Left lobe of liver (tissue), 2 donors: ENCODE measurements around the gene MACF1. TPM values are rescaled to one million over a fixed set of nuclear protein-coding genes. Genes with fewer than 3 reads are reported as not detected.
"Not testable (repeated sequence)": the region's sequence is repeated elsewhere in the genome, so short reads cannot be mapped to it uniquely, and the experiment has no call there.

Source experiments
- ATAC-seq: fragments of 200-7000 bp; cut with Tn5 transposase; one replicate; pipeline ENCODE4 v1.9.1; 2020; ENCODE audit warnings: mild to moderate bottlenecking, moderate library complexity
- DNase-seq: peaks from one replicate; pipeline ENCODE4 v3.0.0-alpha.2; 2020; ENCODE audit warnings: low spot score
- total RNA-seq: library from RNA; stranded (reverse); gene quantifications from one replicate; pipeline ENCODE4 v1.2.1, GENCODE V29; 2021
- donor health status: DM: no; HTN: no; CAD: no; lungs with moderate emphysema.
- donor health status: DM: no; HTN: yes; CAD: no.

Gene MACF1
- total RNA-seq, 1 donor from 2014 or later, result 89.9 TPM

- not testable (repeated sequence) for DNase-seq, ATAC-seq
Observed at GRCh38 chr1:39504436-39504835, 299.9 kb downstream of the MACF1 start.

DNA sequence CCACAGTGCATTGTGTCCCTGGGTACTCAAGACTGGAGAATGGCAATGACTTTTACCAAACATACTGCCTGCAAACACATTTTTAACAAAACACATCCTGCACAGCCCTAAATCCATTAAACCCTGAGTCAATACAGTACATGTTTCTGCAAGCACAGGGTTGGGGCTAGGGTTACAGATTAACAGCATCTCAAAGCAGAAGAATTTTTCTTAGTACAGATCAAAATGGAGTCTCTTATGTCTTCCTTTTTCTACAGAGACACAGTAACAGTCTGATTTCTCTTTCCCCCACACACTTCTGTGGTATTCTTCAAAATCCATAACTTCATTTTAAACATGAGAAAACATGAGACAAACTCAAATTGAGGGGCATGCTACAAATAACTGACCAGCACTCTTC, 300.8 kb downstream of the MACF1 start:
- no peak for ATAC-seq
- no peak for DNase-seq

DNA sequence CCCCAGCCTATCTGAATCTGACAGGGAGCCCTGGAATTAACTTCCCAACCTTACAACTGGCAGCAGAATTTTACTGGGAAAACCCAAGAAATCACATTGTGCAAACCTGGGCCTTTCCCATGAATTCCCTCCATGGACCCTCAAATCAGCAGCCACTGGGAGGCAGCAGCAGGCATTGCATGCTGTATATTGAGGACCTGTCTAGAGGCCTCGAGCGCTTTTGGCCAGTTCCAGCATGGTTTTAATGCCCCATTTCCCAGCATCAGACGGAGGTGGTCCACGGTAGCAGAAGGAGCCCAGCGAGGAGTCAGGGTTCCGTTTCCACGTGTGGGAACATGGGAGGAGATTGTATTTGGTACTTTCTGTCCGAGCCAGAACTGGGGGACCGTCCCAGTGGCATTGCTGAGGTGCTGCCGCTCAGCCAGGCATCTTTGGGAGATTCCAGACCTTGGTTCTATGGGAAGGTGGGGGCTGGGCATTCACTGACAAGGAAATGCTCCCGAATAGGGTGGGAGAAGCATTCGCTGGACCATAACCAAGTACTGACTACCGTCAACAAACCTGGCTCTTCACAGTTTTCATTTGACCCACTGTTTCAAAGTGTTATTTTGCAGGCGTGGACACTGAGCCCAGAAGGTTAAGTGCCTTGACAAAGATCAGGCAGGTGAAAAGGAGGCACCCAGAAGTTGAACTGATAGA, 302.9 kb downstream of the MACF1 start:
- DNase-seq (no peak), ATAC-seq (peak; percentile 33)

DNA sequence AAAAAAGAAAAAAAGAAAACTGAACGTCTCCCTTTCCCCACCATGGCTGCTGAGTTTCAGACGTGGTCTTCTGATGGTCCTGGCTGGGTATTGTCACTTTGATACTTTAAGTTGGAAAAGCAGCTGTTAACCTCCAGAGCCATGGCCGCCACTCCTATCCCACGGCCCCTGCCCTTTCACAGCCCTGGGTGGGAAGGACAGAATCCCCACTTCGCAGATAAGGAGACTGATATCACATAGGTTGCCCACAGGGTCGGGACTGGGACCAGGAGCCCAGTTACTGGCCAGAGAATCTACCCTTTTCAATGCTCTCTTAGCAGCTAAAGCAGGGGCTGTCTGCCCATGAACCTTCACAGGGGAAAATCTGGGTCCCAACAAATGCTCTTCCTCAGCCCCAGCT, 303.8 kb downstream of the MACF1 start:
- no peak for DNase-seq

DNA sequence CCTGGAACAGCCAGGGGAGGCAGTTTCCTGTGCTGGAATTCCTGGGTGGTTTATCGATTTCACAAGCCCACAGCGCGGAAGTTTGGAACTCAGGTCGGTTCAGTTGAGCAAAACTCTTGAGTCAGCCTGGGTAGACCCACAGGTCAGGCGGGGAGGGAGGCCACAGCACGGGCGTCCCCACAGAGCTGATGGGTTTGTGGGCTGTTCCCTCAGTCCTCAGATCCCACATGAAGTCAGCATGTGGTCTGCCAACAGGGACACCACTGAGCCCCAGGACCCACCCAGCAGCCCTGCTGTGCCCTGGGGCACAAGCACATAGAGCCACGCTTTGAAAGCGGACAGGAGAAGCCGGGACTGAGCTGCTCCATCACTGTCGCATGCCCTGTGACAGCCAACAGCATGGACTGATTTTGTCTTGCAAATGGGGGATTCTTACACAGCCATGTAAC, 304.4 kb downstream of the MACF1 start:
- ATAC-seq (peak; percentile 11), DNase-seq (no peak)

More for the DNA sequence above, 303.8 kb downstream of the MACF1 start:
- no peak for ATAC-seq

DNA sequence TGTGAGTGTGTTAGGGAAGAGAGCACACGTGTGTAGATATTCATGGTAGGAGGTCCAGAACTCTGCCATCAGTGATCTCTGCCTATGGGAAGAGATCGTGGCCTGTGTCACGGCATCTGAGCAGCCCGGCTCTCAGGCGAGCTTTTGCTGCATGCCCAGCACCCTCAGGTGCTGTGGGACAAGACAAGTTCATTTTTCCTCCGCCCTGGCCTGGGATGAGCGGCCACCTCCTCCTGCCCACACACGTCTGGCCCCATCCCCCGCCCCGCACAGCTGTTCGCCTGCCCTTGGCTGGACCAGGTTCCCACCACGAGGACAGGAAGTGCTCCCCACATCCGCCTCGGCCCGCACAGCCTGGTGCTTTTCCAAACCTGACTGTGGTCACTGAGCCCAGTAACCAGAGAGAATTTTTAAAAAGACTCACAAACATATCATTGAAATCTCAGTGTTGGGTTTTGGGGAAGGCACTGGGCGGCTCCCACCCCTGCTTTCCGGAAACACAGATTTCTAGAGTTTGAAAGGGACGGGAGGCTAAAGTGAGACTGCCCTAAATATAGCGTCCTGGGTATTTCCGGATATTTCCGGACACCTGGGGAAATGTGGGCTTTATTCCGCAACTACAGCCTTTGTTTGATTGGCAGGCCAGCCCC, 305.0 kb downstream of the MACF1 start:
- ATAC-seq, result peak; percentile 43
- DNase-seq, result no peak

DNA sequence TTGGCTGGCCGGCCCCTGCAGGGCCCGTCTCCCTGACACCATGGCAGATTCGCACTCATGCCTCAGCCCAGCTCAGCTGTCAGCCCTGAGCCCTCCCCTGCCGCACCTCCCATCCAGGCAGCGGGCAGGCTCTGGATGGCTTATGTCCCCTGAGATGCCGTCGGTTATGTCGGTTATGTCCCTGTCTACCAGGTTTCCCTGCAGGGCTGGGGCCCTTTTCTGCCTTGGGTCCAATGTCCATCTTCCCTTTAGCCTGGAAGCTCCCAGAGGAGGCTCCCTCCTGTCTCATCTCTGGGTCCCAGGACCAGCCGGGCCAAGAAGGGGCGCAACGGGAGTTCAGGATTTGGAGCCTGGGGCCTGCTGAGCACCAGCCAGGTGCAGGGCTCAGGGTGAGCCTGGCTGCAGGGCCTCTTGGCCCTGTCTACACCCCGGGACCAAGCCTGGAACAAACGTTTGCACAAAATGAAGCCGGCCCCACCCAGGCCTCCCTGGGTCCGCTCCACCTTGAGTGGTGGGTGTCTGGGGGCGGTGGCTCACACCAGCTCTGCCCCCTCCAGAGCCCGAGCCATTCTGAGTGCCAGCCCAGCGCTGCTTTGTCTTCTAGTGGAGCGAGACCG, 306.2 kb downstream of the MACF1 start:
- not testable (repeated sequence) for DNase-seq, ATAC-seq

- ATAC-seq, DNase-seq: not testable (repeated sequence)
Observed at GRCh38 chr1:39511477-39511876, 307.0 kb downstream of the MACF1 start.

GRCh38 chr1:39512234-39512847, 307.8 kb downstream of the MACF1 start:
- DNase-seq, ATAC-seq: not testable (repeated sequence)

DNA sequence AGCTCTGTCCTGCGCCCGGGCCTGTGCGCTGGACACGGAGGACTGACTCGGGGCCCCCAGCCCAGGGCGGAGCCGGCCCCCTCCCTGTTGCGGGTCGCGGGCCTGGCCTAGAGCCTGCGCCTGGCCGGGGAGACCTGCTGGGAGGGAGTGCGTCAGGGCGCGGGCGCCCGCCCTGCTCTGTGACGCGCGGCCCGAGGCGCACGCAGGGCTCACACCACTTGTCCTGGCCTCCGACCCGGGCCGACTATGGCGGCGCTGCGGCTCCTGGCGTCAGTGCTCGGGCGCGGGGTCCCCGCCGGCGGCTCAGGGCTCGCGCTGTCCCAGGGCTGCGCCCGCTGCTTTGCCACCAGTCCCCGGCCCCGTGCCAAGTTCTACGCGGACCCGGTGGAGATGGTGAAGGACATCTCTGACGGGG, 310.2 kb downstream of the MACF1 start:
- ATAC-seq, result peak; percentile 61
- DNase-seq, result not testable (repeated sequence)

DNA sequence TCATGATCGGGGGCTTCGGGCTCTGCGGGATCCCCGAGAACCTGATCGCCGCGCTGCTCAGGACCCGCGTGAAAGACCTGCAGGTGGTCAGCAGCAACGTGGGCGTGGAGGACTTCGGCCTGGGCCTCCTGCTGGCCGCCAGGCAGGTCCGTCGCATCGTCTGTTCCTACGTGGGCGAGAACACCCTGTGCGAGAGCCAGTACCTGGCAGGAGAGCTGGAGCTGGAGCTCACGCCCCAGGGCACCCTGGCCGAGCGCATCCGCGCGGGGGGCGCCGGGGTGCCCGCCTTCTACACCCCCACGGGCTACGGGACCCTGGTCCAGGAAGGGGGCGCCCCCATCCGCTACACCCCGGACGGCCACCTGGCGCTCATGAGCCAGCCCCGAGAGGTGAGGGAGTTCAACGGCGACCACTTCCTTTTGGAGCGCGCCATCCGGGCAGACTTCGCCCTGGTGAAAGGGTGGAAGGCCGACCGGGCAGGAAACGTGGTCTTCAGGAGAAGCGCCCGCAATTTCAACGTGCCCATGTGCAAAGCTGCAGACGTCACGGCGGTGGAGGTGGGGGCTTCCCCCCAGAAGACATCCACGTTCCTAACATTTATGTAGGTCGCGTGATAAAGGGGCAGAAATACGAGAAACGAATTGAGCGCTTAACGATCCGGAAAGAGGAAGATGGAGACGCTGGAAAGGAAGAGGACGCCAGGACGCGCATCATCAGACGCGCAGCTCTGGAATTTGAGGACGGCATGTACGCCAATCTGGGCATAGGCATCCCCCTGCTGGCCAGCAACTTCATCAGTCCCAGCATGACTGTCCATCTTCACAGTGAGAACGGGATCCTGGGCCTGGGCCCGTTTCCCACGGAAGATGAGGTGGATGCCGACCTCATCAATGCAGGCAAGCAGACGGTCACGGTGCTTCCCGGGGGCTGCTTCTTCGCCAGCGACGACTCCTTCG, 310.9 kb downstream of the MACF1 start:
- not testable (repeated sequence) for DNase-seq
- ATAC-seq, result peak; percentile 45

DNA sequence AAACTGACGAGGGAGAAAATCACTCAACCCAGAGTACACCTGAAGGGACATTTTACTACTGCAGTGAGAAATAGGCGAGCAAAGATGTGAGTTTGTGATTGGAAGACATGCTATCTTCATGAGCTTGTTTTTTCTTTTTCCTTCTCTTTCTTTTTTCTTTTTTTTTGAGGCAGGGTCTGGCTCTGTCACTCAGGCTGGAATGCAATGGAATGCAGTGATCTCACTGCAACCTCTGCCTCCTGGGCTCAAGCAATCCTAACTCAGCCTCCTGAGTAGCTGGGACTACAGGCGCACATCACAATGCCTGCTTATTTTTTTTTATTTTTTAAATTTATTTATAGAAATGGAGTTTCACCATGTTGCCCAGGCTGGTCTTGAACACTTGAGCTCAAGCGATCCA, 312.3 kb downstream of the MACF1 start:
- DNase-seq, ATAC-seq: not testable (repeated sequence)

DNA sequence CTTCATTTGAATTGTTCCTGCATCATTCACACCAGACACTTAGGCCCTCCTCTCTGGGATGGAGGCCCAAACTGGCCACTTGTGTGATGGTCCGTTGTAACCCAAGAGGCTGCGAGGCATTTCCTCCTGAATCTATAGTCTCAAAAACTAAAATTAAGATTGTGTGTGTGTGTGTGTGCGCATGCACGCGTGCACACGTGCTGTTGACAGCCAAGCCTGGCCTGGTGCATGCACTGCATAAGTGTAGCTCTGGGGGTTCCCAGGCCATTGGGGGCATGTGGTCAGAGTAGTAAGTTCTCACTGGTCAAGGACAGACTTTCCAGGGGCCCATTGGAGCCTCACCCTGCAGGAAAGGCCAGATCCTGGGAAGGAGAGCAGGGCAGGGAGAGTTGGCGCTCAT, 313.4 kb downstream of the MACF1 start:
- not testable (repeated sequence) for DNase-seq, ATAC-seq

DNA sequence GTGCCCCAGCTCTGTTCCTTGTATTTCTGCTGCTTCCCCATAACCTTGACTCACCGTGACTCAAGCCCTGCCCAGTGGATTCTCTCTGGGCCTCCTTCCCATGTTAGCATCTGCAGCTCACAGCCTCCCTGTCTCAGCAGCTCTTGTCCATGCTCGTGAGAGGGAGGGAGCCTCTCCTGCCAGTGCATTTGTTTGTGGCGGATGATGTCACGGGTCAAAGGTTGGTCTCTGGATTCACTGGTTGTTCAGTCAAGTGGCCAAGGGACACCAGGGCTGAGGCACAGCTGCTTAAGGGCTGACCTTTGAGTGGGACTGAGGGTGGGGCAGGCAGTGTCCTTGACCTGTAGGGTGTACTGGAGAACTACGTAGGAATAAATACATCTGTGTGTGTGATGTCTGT, 314.9 kb downstream of the MACF1 start:
- DNase-seq, result peak; percentile 65
- peak; percentile 89 for ATAC-seq

GRCh38 chr1:39522221-39522620, 317.7 kb downstream of the MACF1 start:
- not testable (repeated sequence) for DNase-seq, ATAC-seq

DNA sequence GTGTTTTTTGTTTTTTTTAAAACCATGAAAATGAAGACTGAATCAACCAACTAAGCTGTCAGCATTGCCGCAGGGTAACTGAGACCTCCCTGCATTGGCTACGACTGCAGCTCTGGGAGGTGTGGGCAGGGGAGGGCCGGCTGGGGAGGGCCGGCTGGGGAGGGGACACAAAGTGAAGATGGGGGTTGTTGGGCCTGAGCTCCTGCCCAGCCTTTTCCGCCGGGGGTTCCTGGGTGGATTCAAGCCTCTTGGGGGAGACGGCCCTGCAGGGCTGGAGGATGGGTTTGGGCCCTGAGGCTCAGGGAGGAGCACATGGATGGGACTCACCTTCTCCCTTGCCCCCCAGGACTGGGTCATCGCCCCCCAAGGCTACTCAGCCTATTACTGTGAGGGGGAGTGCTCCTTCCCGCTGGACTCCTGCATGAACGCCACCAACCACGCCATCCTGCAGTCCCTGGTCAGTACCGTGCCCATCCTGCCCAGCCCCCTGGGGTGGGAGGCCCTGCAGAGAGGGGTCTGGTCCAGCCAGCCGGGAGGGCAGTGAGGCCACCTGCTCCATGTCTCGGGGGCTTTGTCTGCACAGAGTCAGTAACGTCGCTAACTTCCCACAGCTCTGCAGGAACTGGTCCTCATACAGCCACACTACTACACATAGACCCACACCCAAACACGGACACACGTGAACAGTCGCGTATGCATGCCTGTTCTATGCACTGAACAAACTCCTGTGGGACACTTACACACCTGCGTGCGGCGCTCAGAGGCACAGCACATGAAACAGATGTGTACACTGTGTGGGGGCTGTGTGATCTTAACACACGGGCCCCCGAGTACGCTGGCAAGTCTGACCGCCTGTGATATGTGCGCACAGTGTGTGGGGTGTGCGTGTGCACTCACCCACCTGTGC, 318.4 kb downstream of the MACF1 start:
- DNase-seq, result no peak

GRCh38 chr1:39524171-39524570, 319.7 kb downstream of the MACF1 start:
- ATAC-seq, result no peak

More for the DNA sequence above, 318.4 kb downstream of the MACF1 start:
- no peak for ATAC-seq

GRCh38 chr1:39524591-39525365, 320.3 kb downstream of the MACF1 start:
- DNase-seq (no peak), ATAC-seq (no peak)

More at GRCh38 chr1:39524171-39524570, 319.7 kb downstream of the MACF1 start:
- DNase-seq, result no peak
